Measurements from ENCODE around the gene SASH1.
A peak's percentile ranks its signal among the peaks of the same experiment; 100 is the strongest.

SASH1 gene

DNA sequence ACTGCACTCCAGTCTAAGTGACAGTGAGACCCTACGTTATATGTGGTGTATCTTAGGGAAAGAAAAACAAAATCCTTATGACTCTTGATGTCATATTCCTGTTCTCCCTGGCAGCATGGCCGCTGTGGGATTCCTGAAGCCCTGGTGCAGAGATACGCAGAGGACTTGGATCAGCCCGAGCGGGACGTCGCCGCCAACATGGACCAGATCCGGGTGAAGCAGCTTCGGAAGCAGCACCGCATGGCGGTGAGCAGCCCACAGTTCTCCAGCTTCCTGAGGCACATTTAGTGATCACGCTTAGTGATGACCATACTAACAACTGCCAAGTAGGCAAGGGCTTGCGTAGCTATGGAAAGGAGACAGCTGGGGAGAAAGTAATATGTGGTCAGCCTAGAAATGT, 203.3 kb downstream of the SASH1 start:
- Histone ChIP-seq H3K9me3 (ENCODE audit: control insufficient read depth, low read length) (no peaks in the 10 kb centered on the region), H3K4me1 (ENCODE audit: control insufficient read depth, insufficient read depth, low read length) (peaks cover 24% of the 10 kb centered on the region), H3K27me3 (replicated peaks; ENCODE audit: control insufficient read depth, insufficient read depth, low read length) (no peaks in the 10 kb centered on the region), H3K36me3 (ENCODE audit: control insufficient read depth, insufficient read depth, low read length, severe bottlenecking) (peaks cover 100% of the 10 kb centered on the region), H3K4me3 (ENCODE audit: low read length) (no peak overlapping the region), H3K9ac (ENCODE audit: low read length) (no peak overlapping the region)
- DNase-seq (ENCODE audit: low read depth): no peak

DNA sequence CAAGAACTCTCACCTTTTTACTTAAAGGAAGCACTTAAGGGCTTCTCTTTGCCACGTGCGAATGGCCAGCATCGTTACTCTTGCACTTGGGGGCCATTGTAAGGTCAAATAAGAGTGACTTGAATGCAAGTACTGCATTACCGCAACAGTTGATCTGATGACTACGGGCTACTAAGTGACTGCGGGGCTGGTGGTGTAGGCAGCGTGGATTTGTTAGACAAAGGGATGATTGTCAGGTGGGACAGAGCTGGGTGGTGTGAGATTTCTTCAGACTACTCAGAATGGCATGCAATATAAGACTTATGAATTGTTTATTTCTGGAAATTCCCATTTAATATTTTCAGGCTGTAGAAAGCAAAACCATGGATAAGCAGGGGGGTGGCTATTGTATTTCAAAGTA, 204.5 kb downstream of the SASH1 start:
- Histone ChIP-seq H3K4me1 (ENCODE audit: control insufficient read depth, insufficient read depth, low read length) (peaks cover 29% of the 10 kb centered on the region), H3K36me3 (ENCODE audit: control insufficient read depth, insufficient read depth, low read length, severe bottlenecking) (peaks cover 98% of the 10 kb centered on the region), H3K9ac (ENCODE audit: low read length) (no peak overlapping the region), H3K4me3 (ENCODE audit: low read length) (no peak overlapping the region), H3K9me3 (ENCODE audit: control insufficient read depth, low read length) (no peaks in the 10 kb centered on the region), H3K27me3 (replicated peaks; ENCODE audit: control insufficient read depth, insufficient read depth, low read length) (no peaks in the 10 kb centered on the region)
- DNase-seq (ENCODE audit: low read depth): no peak

DNA sequence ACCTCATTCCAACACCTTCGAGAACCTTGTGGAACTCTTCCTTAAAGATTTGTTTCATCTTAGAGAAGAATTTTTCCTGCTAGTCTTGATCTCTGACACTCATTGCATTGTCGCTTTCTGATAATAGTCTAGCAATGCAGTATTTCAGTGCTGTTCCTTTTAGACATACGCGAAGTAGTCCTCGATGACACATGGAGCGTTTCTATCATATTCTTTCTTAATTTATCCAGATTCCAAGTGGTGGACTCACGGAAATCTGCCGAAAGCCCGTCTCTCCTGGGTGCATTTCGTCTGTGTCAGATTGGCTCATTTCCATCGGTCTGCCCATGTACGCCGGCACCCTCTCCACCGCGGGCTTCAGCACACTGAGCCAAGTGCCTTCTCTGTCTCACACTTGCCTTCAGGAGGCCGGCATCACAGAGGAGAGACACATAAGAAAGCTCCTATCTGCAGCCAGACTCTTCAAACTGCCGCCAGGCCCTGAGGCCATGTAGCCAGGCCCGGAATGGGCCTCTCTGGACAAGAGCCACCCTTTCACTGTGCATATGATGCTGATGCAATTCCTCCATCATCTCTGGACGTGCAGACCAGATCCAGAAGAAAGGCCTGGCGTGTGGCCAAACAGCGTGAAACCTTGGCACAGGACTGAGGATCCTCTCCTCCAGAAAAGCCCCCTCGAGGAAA, 205.6 kb downstream of the SASH1 start:
- peak overlapping the region; percentile 38 for H3K9ac ChIP-seq (ENCODE audit: low read length)

DNA sequence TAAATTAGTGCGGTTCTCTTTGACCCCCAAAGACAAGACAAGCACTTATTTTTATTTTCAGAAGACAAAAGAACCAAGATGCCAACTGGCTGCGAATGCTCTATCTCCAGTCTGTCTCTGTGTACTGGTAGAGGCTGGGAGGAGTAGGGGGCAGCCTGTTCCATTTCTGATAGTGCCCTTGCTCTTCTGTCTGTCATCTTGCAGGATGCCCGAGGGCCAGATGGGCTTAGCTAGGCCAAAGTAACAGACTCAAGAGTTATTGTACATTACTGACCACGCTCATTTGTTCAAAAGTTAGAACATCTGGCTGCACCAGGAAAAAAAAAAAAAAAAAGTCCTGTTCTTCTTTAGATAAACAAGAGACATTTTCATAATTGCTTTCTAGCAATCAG, 206.1 kb downstream of the SASH1 start:
- no peak for DNase-seq (ENCODE audit: low read depth)
- Histone ChIP-seq H3K4me3 (ENCODE audit: low read length) (no peak overlapping the region), H3K9me3 (ENCODE audit: control insufficient read depth, low read length) (no peaks in the 10 kb centered on the region), H3K4me1 (ENCODE audit: control insufficient read depth, insufficient read depth, low read length) (peaks cover 29% of the 10 kb centered on the region), H3K27me3 (replicated peaks; ENCODE audit: control insufficient read depth, insufficient read depth, low read length) (no peaks in the 10 kb centered on the region), H3K9ac (ENCODE audit: low read length) (no peak overlapping the region), H3K36me3 (ENCODE audit: control insufficient read depth, insufficient read depth, low read length, severe bottlenecking) (peaks cover 89% of the 10 kb centered on the region)

More for the DNA sequence above, 205.6 kb downstream of the SASH1 start:
- H3K9me3 ChIP-seq (ENCODE audit: control insufficient read depth, low read length): no peaks in the 10 kb centered on the region
- no peak overlapping the region for H3K4me3 ChIP-seq (ENCODE audit: low read length)
- H3K27me3 ChIP-seq (replicated peaks; ENCODE audit: control insufficient read depth, insufficient read depth, low read length): no peaks in the 10 kb centered on the region
- peaks cover 95% of the 10 kb centered on the region for H3K36me3 ChIP-seq (ENCODE audit: control insufficient read depth, insufficient read depth, low read length, severe bottlenecking)
- peaks cover 29% of the 10 kb centered on the region for H3K4me1 ChIP-seq (ENCODE audit: control insufficient read depth, insufficient read depth, low read length)
- DNase-seq (ENCODE audit: low read depth): peak; percentile 26

DNA sequence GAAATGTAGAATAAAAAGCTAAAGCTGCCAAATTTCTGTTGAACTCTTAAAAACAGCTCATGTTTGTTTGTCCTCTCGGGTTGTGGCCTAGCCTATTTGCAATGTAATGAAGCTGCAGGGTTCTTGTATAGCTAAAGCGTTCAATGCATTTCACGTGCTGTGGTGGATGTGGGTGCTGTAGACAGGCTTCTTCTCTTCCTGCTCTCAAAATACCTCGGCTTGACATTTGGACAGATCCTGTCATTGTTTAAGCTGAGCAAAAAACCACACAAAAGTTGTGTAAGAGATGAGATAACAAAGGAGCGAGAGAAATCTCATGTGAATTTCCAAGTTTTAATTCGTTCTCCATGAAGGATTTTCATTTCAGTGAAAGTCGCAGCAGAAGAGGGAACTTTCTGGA, 207.9 kb downstream of the SASH1 start:
- Histone ChIP-seq H3K36me3 (ENCODE audit: control insufficient read depth, insufficient read depth, low read length, severe bottlenecking) (peaks cover 71% of the 10 kb centered on the region), H3K9me3 (ENCODE audit: control insufficient read depth, low read length) (no peaks in the 10 kb centered on the region), H3K4me3 (ENCODE audit: low read length) (no peak overlapping the region), H3K9ac (ENCODE audit: low read length) (no peak overlapping the region), H3K27me3 (replicated peaks; ENCODE audit: control insufficient read depth, insufficient read depth, low read length) (no peaks in the 10 kb centered on the region), H3K4me1 (ENCODE audit: control insufficient read depth, insufficient read depth, low read length) (peaks cover 29% of the 10 kb centered on the region)
- DNase-seq (ENCODE audit: low read depth): no peak

DNA sequence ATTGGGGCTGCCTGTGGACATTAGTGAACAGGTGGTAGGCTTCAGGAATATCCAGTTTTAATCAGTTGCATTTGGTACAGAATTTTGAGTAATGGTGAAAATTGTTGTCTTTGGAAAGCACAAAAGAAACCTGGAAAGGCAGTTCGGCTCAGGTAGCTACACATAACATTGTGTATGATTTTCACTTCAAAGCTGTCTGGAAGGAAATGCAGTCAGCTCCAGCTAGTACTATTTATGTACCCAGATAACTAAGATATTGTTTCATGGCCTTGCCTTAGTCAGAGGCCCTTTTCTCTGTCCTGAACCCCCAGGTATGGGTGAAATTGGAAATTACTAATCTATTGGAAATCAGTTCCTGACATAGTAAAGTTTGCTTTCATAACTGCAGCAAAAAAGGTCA, 208.6 kb downstream of the SASH1 start:
- H3K36me3 ChIP-seq (ENCODE audit: control insufficient read depth, insufficient read depth, low read length, severe bottlenecking): peaks cover 65% of the 10 kb centered on the region
- DNase-seq (ENCODE audit: low read depth): no peak
- H3K4me1 ChIP-seq (ENCODE audit: control insufficient read depth, insufficient read depth, low read length): peaks cover 29% of the 10 kb centered on the region
- no peak overlapping the region for H3K4me3 ChIP-seq (ENCODE audit: low read length)
- H3K27me3 ChIP-seq (replicated peaks; ENCODE audit: control insufficient read depth, insufficient read depth, low read length): no peaks in the 10 kb centered on the region
- H3K9me3 ChIP-seq (ENCODE audit: control insufficient read depth, low read length): no peaks in the 10 kb centered on the region
- H3K9ac ChIP-seq (ENCODE audit: low read length): no peak overlapping the region

DNA sequence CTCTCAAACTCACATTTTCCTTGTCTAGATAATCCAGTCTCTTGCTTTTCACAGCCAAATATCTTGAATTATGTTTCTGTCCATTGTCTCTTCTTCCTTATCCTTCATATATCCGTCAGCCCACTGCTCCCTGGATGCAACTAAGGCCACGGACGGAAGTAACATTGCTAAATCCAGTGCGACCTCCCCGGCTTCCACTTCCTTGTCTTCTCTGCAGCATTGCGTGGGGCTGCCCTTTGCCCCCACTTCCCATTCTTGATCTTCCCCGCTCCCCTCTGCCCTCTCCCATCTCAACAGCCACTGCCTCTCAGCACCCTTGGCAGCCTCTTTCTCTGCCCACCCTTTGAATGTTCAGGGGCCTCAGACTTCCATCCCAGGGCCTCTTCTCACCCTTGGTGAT, 213.8 kb downstream of the SASH1 start:
- no peak for DNase-seq (ENCODE audit: low read depth)
- Histone ChIP-seq H3K27me3 (replicated peaks; ENCODE audit: control insufficient read depth, insufficient read depth, low read length) (no peaks in the 10 kb centered on the region), H3K4me3 (ENCODE audit: low read length) (no peak overlapping the region)

DNA sequence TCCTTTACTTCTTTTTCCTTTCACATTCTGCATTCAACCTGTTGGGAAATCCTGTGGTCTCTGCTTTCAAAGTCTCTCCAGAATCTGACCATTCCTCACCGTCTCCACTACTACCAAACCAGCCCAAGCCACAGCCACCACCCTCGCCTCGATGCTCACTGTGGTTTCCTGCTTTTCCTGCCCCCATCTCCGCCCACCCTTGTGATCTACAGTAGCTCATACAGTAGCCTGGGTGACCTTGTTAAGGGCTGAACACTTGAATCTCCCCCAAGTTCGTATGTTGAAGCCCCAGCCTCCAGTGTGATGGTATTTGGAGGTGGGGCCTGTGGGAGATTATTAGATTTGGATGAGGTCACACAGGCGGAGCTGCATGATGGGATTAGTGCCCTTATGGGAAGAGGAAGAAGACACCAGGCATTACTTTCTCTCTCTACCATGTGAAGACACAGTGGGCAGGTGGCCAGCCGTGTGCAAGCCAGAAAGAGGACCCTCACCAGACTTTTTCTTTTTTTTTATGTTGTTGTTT, 215.2 kb downstream of the SASH1 start:
- H3K9ac ChIP-seq (ENCODE audit: low read length): no peak overlapping the region
- no peak for DNase-seq (ENCODE audit: low read depth)
- H3K4me1 ChIP-seq (ENCODE audit: control insufficient read depth, insufficient read depth, low read length): peaks cover 3% of the 10 kb centered on the region
- no peaks in the 10 kb centered on the region for H3K9me3 ChIP-seq (ENCODE audit: control insufficient read depth, low read length)
- H3K36me3 ChIP-seq (ENCODE audit: control insufficient read depth, insufficient read depth, low read length, severe bottlenecking): peaks cover under 1% of the 10 kb centered on the region
- H3K4me3 ChIP-seq (ENCODE audit: low read length): no peak overlapping the region
- no peaks in the 10 kb centered on the region for H3K27me3 ChIP-seq (replicated peaks; ENCODE audit: control insufficient read depth, insufficient read depth, low read length)

More for the DNA sequence above, 213.8 kb downstream of the SASH1 start:
- H3K4me1 ChIP-seq (ENCODE audit: control insufficient read depth, insufficient read depth, low read length): peaks cover 3% of the 10 kb centered on the region
- no peak overlapping the region for H3K9ac ChIP-seq (ENCODE audit: low read length)
- H3K9me3 ChIP-seq (ENCODE audit: control insufficient read depth, low read length): no peaks in the 10 kb centered on the region
- H3K36me3 ChIP-seq (ENCODE audit: control insufficient read depth, insufficient read depth, low read length, severe bottlenecking): peaks cover 13% of the 10 kb centered on the region

DNA sequence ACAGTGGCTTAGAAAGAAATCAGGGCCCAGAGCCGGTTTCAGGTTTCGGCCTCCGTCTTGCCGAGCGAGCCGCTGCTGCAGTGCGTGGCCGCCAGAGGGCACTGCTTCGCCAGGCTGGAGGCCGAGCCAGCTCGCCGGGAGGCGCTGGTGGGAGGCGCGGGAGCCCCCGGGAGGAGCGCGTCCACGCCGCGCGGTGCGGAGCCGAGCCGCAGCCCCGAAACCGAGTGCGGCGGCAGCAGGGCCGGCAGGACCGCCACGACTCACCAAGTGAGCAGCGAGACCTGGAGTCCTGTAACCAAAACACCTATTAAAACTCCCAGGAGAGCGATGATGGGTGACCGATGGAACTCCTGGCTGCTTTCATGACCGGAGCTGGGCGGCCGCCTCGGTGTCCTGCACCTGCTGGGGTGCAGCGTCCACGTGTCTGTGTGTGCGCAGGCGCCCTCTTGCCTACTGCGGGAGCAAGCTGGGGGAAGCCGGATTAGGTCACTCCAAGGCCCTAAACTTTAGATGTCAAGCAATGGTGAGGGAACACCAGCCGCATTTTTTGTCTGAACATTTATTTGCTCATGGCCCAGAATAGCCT, 217.3 kb downstream of the SASH1 start:
- peak overlapping the region; percentile 63 for H3K9ac ChIP-seq (ENCODE audit: low read length)
- no peaks in the 10 kb centered on the region for H3K36me3 ChIP-seq (ENCODE audit: control insufficient read depth, insufficient read depth, low read length, severe bottlenecking)
- peak overlapping the region; percentile 79 for H3K4me3 ChIP-seq (ENCODE audit: low read length)
- no peaks in the 10 kb centered on the region for H3K27me3 ChIP-seq (replicated peaks; ENCODE audit: control insufficient read depth, insufficient read depth, low read length)
- no peaks in the 10 kb centered on the region for H3K9me3 ChIP-seq (ENCODE audit: control insufficient read depth, low read length)
- H3K4me1 ChIP-seq (ENCODE audit: control insufficient read depth, insufficient read depth, low read length): peaks cover 3% of the 10 kb centered on the region
- peak; percentile 91 for DNase-seq (ENCODE audit: low read depth)

DNA sequence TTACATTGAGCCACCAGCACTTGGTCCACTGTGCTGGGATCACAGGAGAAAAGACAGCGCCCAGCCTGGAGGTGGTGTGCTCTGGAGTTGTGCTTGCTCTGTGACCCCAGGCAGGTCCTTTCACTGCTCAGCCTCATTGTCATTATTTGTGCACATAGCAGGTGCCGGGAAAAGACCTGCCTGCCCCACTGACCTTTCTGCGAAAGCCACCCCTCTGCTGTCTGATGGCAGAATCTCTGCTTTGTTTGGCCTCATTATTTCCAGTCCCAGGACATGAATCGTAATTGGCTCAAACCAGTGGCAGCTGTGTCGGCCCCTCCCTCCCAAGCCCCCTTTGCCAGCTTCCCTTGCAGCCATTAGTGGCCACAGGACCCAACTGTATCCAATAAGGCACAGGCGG, 219.0 kb downstream of the SASH1 start:
- Histone ChIP-seq H3K36me3 (ENCODE audit: control insufficient read depth, insufficient read depth, low read length, severe bottlenecking) (no peaks in the 10 kb centered on the region), H3K4me3 (ENCODE audit: low read length) (no peak overlapping the region), H3K9me3 (ENCODE audit: control insufficient read depth, low read length) (no peaks in the 10 kb centered on the region), H3K9ac (ENCODE audit: low read length) (no peak overlapping the region), H3K4me1 (ENCODE audit: control insufficient read depth, insufficient read depth, low read length) (peaks cover 19% of the 10 kb centered on the region), H3K27me3 (replicated peaks; ENCODE audit: control insufficient read depth, insufficient read depth, low read length) (no peaks in the 10 kb centered on the region)
- no peak for DNase-seq (ENCODE audit: low read depth)

DNA sequence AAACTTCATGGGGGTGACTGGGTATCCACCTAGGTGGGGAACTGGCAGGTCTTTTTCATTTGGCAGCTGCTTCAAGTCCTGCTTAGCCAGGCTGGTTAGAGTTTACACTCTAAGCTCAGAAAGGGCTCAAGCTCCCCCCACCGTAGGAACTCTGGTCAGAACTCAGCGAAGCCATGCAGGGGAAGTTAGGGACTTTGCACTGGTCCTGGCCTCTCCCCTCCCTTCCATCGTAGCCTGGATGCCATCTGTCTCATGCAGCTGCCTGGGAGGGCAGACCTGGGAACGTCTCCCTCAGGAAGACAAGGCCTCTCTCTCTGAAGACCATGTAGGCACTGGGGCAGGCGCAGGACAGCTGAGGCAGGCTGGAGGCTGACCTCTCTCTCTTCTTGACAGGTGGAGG, 220.4 kb downstream of the SASH1 start:
- no peaks in the 10 kb centered on the region for H3K9me3 ChIP-seq (ENCODE audit: control insufficient read depth, low read length)
- H3K4me1 ChIP-seq (ENCODE audit: control insufficient read depth, insufficient read depth, low read length): peaks cover 21% of the 10 kb centered on the region
- no peaks in the 10 kb centered on the region for H3K36me3 ChIP-seq (ENCODE audit: control insufficient read depth, insufficient read depth, low read length, severe bottlenecking)
- no peak for DNase-seq (ENCODE audit: low read depth)
- no peak overlapping the region for H3K4me3 ChIP-seq (ENCODE audit: low read length)
- no peaks in the 10 kb centered on the region for H3K27me3 ChIP-seq (replicated peaks; ENCODE audit: control insufficient read depth, insufficient read depth, low read length)
- H3K9ac ChIP-seq (ENCODE audit: low read length): no peak overlapping the region
